Liver (tissue), 9 donors: ENCODE measurements around the gene PIM1. TPM values are rescaled to one million over a fixed set of nuclear protein-coding genes. Genes with fewer than 3 reads are reported as not detected.
A peak's percentile ranks its signal among the peaks of the same experiment; 100 is the strongest.

ENCODE experiments used
- DNase-seq: peaks from one replicate; pipeline ENCODE4 v3.0.0-alpha.2; 2017; ENCODE audit warnings: low spot score
- H3K27ac ChIP-seq, 2 donors: one replicate each; pipeline ENCODE4 v1.7.0; 2013; ENCODE audit warnings: inconsistent platforms in 2 of 2, low read length in 2 of 2, control low read depth in 1 of 2, low read depth in 1 of 2, mild to moderate bottlenecking in 1 of 2
- H3K27me3 ChIP-seq, 4 donors: one replicate each; pipeline versions ENCODE4 v1.6.1 to v1.7.0; 2013; ENCODE audit warnings: low read length in 3 of 4, inconsistent platforms in 1 of 4, mild to moderate bottlenecking in 1 of 4, moderate library complexity in 1 of 4; ENCODE audit not compliant: control insufficient read depth in 4 of 4, insufficient read depth in 4 of 4
- H3K36me3 ChIP-seq, 4 donors: one replicate each; pipeline versions ENCODE4 v1.6.1 to v1.7.0; 2013; ENCODE audit warnings: low read length in 3 of 4, mild to moderate bottlenecking in 3 of 4, low read depth in 1 of 4, moderate library complexity in 1 of 4; ENCODE audit not compliant: control insufficient read depth in 4 of 4, insufficient read depth in 3 of 4
- H3K4me1 ChIP-seq, 4 donors: one replicate each; pipeline versions ENCODE4 v1.6.1 to v1.7.0; 2013; ENCODE audit warnings: low read length in 3 of 4, mild to moderate bottlenecking in 3 of 4, moderate library complexity in 1 of 4; ENCODE audit not compliant: control insufficient read depth in 4 of 4, insufficient read depth in 4 of 4
- H3K4me3 ChIP-seq, 3 donors: one replicate each; pipeline versions ENCODE4 v1.6.1 to v1.7.0; 2013; ENCODE audit warnings: low read length in 3 of 3, control low read depth in 1 of 3, low read depth in 1 of 3, mild to moderate bottlenecking in 1 of 3
- H3K9ac ChIP-seq, 2 donors: one replicate each; pipeline ENCODE4 v1.7.0; 2013; ENCODE audit warnings: low read length in 2 of 2, mild to moderate bottlenecking in 2 of 2, moderate library complexity in 2 of 2, control low read depth in 1 of 2, low read depth in 1 of 2
- H3K9me3 ChIP-seq, 4 donors: one replicate each; pipeline versions ENCODE4 v1.6.1 to v1.7.0; 2013; ENCODE audit warnings: low read length in 3 of 4; ENCODE audit not compliant: control insufficient read depth in 4 of 4
- EGR1 ChIP-seq, 2 donors: IDR thresholded peaks; 2 replicates each; pipeline ENCODE4 v1.6.1; 2016 to 2018; ENCODE audit warnings: antibody characterized with exemption in 2 of 2, low read depth in 2 of 2
- FOXA1 ChIP-seq: IDR thresholded peaks from 2 replicates; pipeline ENCODE4 v1.6.1; 2016; ENCODE audit warnings: antibody characterized with exemption
- FOXA2 ChIP-seq: IDR thresholded peaks from 2 replicates; pipeline ENCODE4 v1.6.1; 2016; ENCODE audit warnings: antibody characterized with exemption
- GABPA ChIP-seq, 2 donors: IDR thresholded peaks in 1 of 2; conservative IDR thresholded peaks in 1 of 2; 2 replicates each; pipeline ENCODE4 v1.6.1; 2016; ENCODE audit warnings: antibody characterized with exemption in 2 of 2, mild to moderate bottlenecking in 1 of 2, moderate library complexity in 1 of 2
- HNF4A ChIP-seq, 2 donors: conservative IDR thresholded peaks; 2 replicates each; pipeline ENCODE4 v1.6.1; 2016; ENCODE audit warnings: antibody characterized with exemption in 2 of 2, mild to moderate bottlenecking in 2 of 2
- HNF4G ChIP-seq: IDR thresholded peaks from 2 replicates; pipeline ENCODE4 v1.6.1; 2016; ENCODE audit warnings: antibody characterized with exemption
- JUND ChIP-seq, 2 donors: IDR thresholded peaks; 2 replicates each; pipeline ENCODE4 v1.6.1; 2016; ENCODE audit warnings: antibody characterized with exemption in 2 of 2
- MAX ChIP-seq: IDR thresholded peaks from 2 replicates; pipeline ENCODE4 v1.6.1; 2016; ENCODE audit warnings: antibody characterized with exemption
- NR2F2 ChIP-seq: IDR thresholded peaks from 2 replicates; pipeline ENCODE4 v1.6.1; 2016; ENCODE audit warnings: antibody characterized with exemption
- RAD21 ChIP-seq, 2 donors: IDR thresholded peaks; 2 replicates each; pipeline ENCODE4 v1.6.1; 2016; ENCODE audit warnings: antibody characterized with exemption in 2 of 2, mild to moderate bottlenecking in 2 of 2
- REST ChIP-seq: IDR thresholded peaks from 2 replicates; pipeline ENCODE4 v1.6.1; 2016; ENCODE audit warnings: antibody characterized with exemption, mild to moderate bottlenecking
- RXRA ChIP-seq, 2 donors: IDR thresholded peaks; 2 replicates each; pipeline ENCODE4 v1.6.1; 2017 to 2018; ENCODE audit warnings: antibody characterized with exemption in 2 of 2, mild to moderate bottlenecking in 1 of 2
- SP1 ChIP-seq: IDR thresholded peaks from 2 replicates; pipeline ENCODE4 v1.6.1; 2018; ENCODE audit warnings: antibody characterized with exemption, mild to moderate bottlenecking
- TAF1 ChIP-seq: conservative IDR thresholded peaks from 2 replicates; pipeline ENCODE4 v1.6.1; 2016; ENCODE audit warnings: antibody characterized with exemption, mild to moderate bottlenecking
- YY1 ChIP-seq: IDR thresholded peaks from 2 replicates; pipeline ENCODE4 v1.6.1; 2016; ENCODE audit warnings: antibody characterized with exemption, mild to moderate bottlenecking
- WGBS: extraction: QIAGEN DNeasy Blood & Tissue Kit; methylation state at CpG from one replicate; pipeline ENCODE4 v1.1.7; 2013; 5-methylcytosine and 5-hydroxymethylcytosine counted together
- polyA plus RNA-seq, 2 donors: library from polyadenylated mRNA; stranded (reverse) in 1 of 2; unstranded in 1 of 2; fragments of 200-250 nt in 1 of 2; fragments of >200 nt in 1 of 2; fragmentation: Nextera tagmentation in 1 of 2; extraction: Ambion mirVana in 1 of 2; gene quantifications; one replicate each; pipeline versions ENCODE4 v1.2.1 to v1.2.3, GENCODE V29; 2013 to 2015
- total RNA-seq, 2 donors: library from RNA; depleted of rRNA; stranded (reverse); fragments of >200 nt; gene quantifications; one replicate each; pipeline ENCODE4 v1.2.3, GENCODE V29; 2014
- TF ChIP-seq, protein P1 (sequence below): IDR thresholded peaks from 2 replicates; pipeline ENCODE4 v1.6.1; 2016; ENCODE audit warnings: antibody characterized with exemption
- TF ChIP-seq, protein P2 (sequence below): IDR thresholded peaks from 2 replicates; pipeline ENCODE4 v1.6.1; 2016; ENCODE audit warnings: antibody characterized with exemption
- TF ChIP-seq, protein P3 (sequence below): fragments of 150-350 bp; IDR thresholded peaks from 2 replicates; pipeline ENCODE4 v1.5.1; 2017; ENCODE audit warnings: improper control_type of control experiment, low read depth, low read length; ENCODE audit not compliant: missing input control
- donor health status: healthy.
- donor health status: healthy.
- donor health status: healthy.
- donor health status: healthy.
- donor health status: healthy.

PIM1 gene
- total and polyA plus RNA-seq, 4 donors, result 5.5 to 141 (median 10.6) TPM

DNA sequence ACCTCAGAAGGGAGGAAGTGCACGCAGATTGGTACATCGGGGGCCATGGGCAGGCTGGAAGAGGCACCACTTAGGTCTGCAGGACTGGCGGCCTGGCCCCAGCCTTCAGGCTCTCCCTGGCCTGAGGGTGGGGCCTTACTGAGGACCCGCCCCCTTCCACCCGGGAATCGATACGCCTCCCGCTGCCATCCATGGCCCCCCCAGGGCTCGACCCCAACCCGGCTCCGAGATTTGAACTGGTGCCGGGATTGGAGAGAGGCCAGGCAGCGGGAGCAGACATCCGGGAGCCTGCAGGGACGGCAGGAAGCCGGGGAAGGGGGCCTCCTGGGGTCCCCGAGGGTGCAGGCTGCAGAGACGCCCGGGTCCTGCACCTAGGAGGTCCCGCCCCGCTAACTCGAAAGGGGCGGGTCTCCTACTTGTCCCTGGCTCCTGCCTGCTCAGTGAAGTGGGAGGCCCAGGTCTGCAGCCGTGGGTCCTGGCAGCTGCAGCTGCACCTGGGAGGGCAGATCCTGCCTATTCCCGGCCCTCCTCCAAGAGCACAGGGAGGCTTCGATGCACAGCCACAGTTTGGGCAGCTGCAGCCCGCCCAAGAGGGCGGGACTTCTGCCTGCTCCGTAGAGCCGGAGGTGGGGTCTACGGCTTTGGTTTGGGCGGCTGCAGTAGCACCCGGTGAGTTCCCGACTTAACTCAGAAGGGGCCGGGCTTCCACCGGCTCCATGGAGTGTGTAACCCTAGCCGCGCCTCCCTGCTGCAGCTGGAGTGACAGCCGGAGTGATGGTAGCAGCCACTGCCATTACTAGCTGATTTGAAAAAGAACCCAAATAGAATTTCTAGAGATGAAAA, 52.4 kb downstream of the PIM1 start:
- DNase-seq, result peak; percentile 80
- Histone ChIP-seq H3K27me3 (no peaks in the 10 kb centered on the region), H3K27ac (peak overlapping the region in 1 of 2 donors; percentile 34), H3K4me3 (peak overlapping the region; percentile 60 to 75 (median 62)), H3K9ac (peak overlapping the region in 1 of 2 donors; percentile 7), H3K36me3 (no peaks in the 10 kb centered on the region), H3K9me3 (no peaks in the 10 kb centered on the region), H3K4me1 (peaks cover 0 to 11% (median 6%) of the 10 kb centered on the region in 4 donors)
- TF ChIP-seq HNF4G, result no peak
- TF ChIP-seq JUND (IDR thresholded peaks at IDR 0.05), result no peak
- TF ChIP-seq, protein P1, sequence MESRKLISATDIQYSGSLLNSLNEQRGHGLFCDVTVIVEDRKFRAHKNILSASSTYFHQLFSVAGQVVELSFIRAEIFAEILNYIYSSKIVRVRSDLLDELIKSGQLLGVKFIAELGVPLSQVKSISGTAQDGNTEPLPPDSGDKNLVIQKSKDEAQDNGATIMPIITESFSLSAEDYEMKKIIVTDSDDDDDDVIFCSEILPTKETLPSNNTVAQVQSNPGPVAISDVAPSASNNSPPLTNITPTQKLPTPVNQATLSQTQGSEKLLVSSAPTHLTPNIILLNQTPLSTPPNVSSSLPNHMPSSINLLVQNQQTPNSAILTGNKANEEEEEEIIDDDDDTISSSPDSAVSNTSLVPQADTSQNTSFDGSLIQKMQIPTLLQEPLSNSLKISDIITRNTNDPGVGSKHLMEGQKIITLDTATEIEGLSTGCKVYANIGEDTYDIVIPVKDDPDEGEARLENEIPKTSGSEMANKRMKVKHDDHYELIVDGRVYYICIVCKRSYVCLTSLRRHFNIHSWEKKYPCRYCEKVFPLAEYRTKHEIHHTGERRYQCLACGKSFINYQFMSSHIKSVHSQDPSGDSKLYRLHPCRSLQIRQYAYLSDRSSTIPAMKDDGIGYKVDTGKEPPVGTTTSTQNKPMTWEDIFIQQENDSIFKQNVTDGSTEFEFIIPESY, result no peak
- peak; percentile 28 for TF ChIP-seq MAX
- TF ChIP-seq FOXA1, result peak; percentile 24
- TF ChIP-seq, protein P2, sequence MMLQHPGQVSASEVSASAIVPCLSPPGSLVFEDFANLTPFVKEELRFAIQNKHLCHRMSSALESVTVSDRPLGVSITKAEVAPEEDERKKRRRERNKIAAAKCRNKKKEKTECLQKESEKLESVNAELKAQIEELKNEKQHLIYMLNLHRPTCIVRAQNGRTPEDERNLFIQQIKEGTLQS, result no peak
- TF ChIP-seq, protein P3, sequence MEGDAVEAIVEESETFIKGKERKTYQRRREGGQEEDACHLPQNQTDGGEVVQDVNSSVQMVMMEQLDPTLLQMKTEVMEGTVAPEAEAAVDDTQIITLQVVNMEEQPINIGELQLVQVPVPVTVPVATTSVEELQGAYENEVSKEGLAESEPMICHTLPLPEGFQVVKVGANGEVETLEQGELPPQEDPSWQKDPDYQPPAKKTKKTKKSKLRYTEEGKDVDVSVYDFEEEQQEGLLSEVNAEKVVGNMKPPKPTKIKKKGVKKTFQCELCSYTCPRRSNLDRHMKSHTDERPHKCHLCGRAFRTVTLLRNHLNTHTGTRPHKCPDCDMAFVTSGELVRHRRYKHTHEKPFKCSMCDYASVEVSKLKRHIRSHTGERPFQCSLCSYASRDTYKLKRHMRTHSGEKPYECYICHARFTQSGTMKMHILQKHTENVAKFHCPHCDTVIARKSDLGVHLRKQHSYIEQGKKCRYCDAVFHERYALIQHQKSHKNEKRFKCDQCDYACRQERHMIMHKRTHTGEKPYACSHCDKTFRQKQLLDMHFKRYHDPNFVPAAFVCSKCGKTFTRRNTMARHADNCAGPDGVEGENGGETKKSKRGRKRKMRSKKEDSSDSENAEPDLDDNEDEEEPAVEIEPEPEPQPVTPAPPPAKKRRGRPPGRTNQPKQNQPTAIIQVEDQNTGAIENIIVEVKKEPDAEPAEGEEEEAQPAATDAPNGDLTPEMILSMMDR, result no peak
- peak; percentile 81 for TF ChIP-seq REST
- TF ChIP-seq FOXA2, result no peak
- peak; percentile 69 for TF ChIP-seq SP1
- peak; percentile 38 to 45 for TF ChIP-seq RXRA (IDR thresholded peaks at IDR 0.05)
- no peak for TF ChIP-seq TAF1
- TF ChIP-seq GABPA (IDR thresholded peaks at IDR 0.05 in 1 of 2, conservative IDR thresholded peaks at IDR 0.05 in 1 of 2), result peak in 1 of 2 donors; percentile 28
- TF ChIP-seq RAD21 (IDR thresholded peaks at IDR 0.05), result peak; percentile 53 to 64
- peak; percentile 85 for TF ChIP-seq YY1
- TF ChIP-seq EGR1 (IDR thresholded peaks at IDR 0.05; ENCODE audit: low read depth in 2 of 2), result no peak
- peak in 1 of 2 donors; percentile 19 for TF ChIP-seq HNF4A (conservative IDR thresholded peaks at IDR 0.05)
- TF ChIP-seq NR2F2, result no peak
- under 1% methylated on average over 39 of the region's 39 CpGs for WGBS
